Stimulated activated CD8-positive, alpha-beta memory T cell treated with anti-CD3 and anti-CD28 coated beads, Interleukin-4, amount 100 ng/mL, for 1 hour (primary cell): Measurements from ENCODE around the gene PFN4.

Source experiments
- DNase-seq, 2 donors: peaks; one replicate each; pipeline ENCODE4 v3.0.0-alpha.2; 2020; ENCODE audit warnings: low read depth in 2 of 2, low spot score in 1 of 2

The PFN4 gene

DNA sequence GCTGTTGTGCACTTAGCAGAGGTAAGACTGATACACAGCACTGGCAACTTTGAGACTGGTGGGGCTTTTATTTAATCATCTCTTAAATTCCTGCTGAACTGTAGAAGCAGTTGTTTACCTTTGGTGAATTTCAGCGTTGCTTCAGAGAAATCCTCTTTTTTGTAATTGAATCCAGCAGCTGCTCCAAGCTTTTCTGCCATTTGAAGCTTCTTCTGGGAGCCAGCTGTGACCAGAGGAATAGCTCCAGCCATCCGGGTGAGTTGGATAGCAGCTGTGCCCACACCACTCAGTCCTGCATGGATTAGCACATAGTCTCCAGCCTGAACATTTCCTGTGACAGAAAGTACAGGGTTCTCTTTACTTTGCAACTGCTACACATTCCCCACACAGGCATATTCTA lies 42.4 kb downstream of the PFN4 start:
- DNase-seq, result no peak

GRCh38 chr2:24077879-24078278 lies 45.3 kb downstream of the PFN4 start:
- DNase-seq, result no peak

GRCh38 chr2:24077535-24077877 lies 45.6 kb downstream of the PFN4 start:
- no peak for DNase-seq

DNA sequence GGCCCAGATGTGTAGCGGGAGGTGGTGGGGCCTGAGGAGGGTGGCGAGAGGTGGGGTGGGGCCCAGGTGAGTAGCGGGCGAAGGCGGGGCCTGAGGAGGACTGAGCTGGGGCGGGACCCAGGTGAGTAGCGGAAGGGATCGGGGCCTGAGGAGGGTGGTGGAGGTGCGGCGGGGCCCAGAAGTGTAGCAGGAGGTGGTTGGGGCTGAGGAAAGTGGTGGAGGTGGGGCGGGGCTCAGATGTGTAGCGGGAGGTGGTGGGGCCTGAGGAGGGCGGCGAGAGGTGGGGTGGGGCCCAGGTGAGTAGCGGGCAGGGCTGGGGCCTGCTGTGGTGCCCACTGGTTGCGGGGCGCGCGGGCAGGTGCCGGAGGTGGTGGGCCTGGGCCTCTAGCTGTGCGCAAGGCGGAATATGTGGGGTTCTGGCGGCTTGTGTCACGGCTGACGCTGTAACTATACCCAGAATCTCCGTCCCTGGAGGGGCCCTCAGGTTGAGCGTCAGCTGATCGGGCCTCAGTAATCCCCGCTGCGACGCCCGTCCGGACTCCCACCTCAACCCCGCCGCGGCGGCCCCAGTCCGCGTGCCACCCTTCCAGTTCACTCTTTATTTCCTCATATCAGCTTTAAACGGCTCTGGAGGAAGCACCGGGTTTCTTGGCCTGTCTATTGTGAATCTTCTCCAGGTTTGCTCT lies 46.1 kb downstream of the PFN4 start:
- no peak for DNase-seq

- peak; percentile 97 to 99 for DNase-seq
Observed at GRCh38 chr2:24075915-24076848, 47.0 kb downstream of the PFN4 start, which contains the start of gene SF3B6. SF3B6 (minus strand) TSS chr2:24076326; CDS start chr2:24076229, 97 bp downstream.

GRCh38 chr2:24075259-24075658 lies 47.9 kb downstream of the PFN4 start:
- no peak for DNase-seq

- DNase-seq, result no peak
Observed at GRCh38 chr2:24073816-24074215, 49.3 kb downstream of the PFN4 start.

DNA sequence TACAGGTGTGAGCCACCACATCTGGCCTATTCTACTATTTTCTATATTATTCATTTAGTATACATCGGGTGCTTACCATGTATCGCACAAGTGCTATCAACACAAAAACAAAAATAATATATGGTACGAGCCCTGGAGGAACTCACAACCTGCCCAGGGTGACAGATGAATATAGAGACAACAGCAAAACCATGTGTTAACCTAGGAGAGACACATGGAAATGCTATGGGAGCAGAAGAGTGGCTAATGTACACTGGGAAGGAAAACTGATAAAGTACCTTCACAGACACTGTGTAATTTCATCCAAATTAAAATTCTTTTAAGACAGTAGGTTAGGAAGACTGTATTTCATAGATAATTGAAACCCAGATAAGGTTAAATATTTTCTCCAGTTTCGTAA lies 50.9 kb downstream of the PFN4 start:
- DNase-seq, result no peak

- no peak for DNase-seq
Observed at GRCh38 chr2:24065341-24065740, 57.8 kb downstream of the PFN4 start.
